Measurements from ENCODE around the gene STK11IP. TPM values are rescaled to one million over a fixed set of nuclear protein-coding genes. Genes with fewer than 3 reads are reported as not detected.

The STK11IP gene
- total and polyA plus RNA-seq, 9 donors: 12.7 to 23.8 (median 18.9) TPM

GRCh38 chr2:219634171-219634940, 36.7 kb downstream of the STK11IP start:
- Histone ChIP-seq H3K4me3 (ENCODE audit: low read length) (no peak overlapping the region), H3K27ac (ENCODE audit: low read length) (no peak overlapping the region), H3K9me3 (replicated peaks; ENCODE audit: control insufficient read depth, low read depth, low read length) (no peaks in the 10 kb centered on the region), H3K36me3 (ENCODE audit: control insufficient read depth, insufficient read depth, low read length) (peaks cover 23% of the 10 kb centered on the region), H3K27me3 (ENCODE audit: control insufficient read depth, insufficient read depth, low read length) (no peaks in the 10 kb centered on the region), H3K4me1 (ENCODE audit: control insufficient read depth, insufficient read depth, low read length) (peaks cover 16% of the 10 kb centered on the region)
- WGBS (ENCODE audit: insufficient coverage): 90% methylated on average over 13 of the region's 15 CpGs
- DNase-seq: no peak

- H3K4me3 ChIP-seq (ENCODE audit: low read length): no peak overlapping the region
- H3K36me3 ChIP-seq (ENCODE audit: control insufficient read depth, insufficient read depth, low read length): peaks cover 23% of the 10 kb centered on the region
- no peak for DNase-seq
- peaks cover 12% of the 10 kb centered on the region for H3K4me1 ChIP-seq (ENCODE audit: control insufficient read depth, insufficient read depth, low read length)
- H3K27ac ChIP-seq (ENCODE audit: low read length): no peak overlapping the region
- no peaks in the 10 kb centered on the region for H3K9me3 ChIP-seq (replicated peaks; ENCODE audit: control insufficient read depth, low read depth, low read length)
- H3K27me3 ChIP-seq (ENCODE audit: control insufficient read depth, insufficient read depth, low read length): no peaks in the 10 kb centered on the region
- WGBS (ENCODE audit: insufficient coverage): 79% methylated on average over 19 of the region's 22 CpGs
Measured at GRCh38 chr2:219634951-219635751, 37.5 kb downstream of the STK11IP start.

- H3K27ac ChIP-seq (ENCODE audit: low read length): no peak overlapping the region
Measured at GRCh38 chr2:219636144-219636915, 38.7 kb downstream of the STK11IP start.

GRCh38 chr2:219636941-219637841, 39.5 kb downstream of the STK11IP start:
- Histone ChIP-seq H3K4me1 (ENCODE audit: control insufficient read depth, insufficient read depth, low read length) (peaks cover 3% of the 10 kb centered on the region), H3K27me3 (ENCODE audit: control insufficient read depth, insufficient read depth, low read length) (no peaks in the 10 kb centered on the region), H3K9me3 (replicated peaks; ENCODE audit: control insufficient read depth, low read depth, low read length) (no peaks in the 10 kb centered on the region), H3K27ac (ENCODE audit: low read length) (no peak overlapping the region), H3K36me3 (ENCODE audit: control insufficient read depth, insufficient read depth, low read length) (peaks cover 20% of the 10 kb centered on the region), H3K4me3 (ENCODE audit: low read length) (no peak overlapping the region)
- whole genome bisulfite sequencing (ENCODE audit: insufficient coverage): 70% methylated on average over 13 of the region's 13 CpGs
- DNase-seq: no peak

More at GRCh38 chr2:219636144-219636915, 38.7 kb downstream of the STK11IP start:
- Histone ChIP-seq H3K4me1 (ENCODE audit: control insufficient read depth, insufficient read depth, low read length) (peaks cover 5% of the 10 kb centered on the region), H3K27me3 (ENCODE audit: control insufficient read depth, insufficient read depth, low read length) (no peaks in the 10 kb centered on the region), H3K36me3 (ENCODE audit: control insufficient read depth, insufficient read depth, low read length) (peaks cover 23% of the 10 kb centered on the region), H3K9me3 (replicated peaks; ENCODE audit: control insufficient read depth, low read depth, low read length) (no peaks in the 10 kb centered on the region), H3K4me3 (ENCODE audit: low read length) (no peak overlapping the region)
- 80% methylated on average over 16 of the region's 24 CpGs for WGBS (ENCODE audit: insufficient coverage)
- no peak for DNase-seq

- no peaks in the 10 kb centered on the region for H3K9me3 ChIP-seq (replicated peaks; ENCODE audit: control insufficient read depth, low read depth, low read length)
- H3K27me3 ChIP-seq (ENCODE audit: control insufficient read depth, insufficient read depth, low read length): no peaks in the 10 kb centered on the region
- DNase-seq: no peak
- H3K4me1 ChIP-seq (ENCODE audit: control insufficient read depth, insufficient read depth, low read length): peaks cover 9% of the 10 kb centered on the region
- no peak overlapping the region for H3K27ac ChIP-seq (ENCODE audit: low read length)
- H3K4me3 ChIP-seq (ENCODE audit: low read length): no peak overlapping the region
- peaks cover 16% of the 10 kb centered on the region for H3K36me3 ChIP-seq (ENCODE audit: control insufficient read depth, insufficient read depth, low read length)
- WGBS (ENCODE audit: insufficient coverage): 85% methylated on average over 6 of the region's 9 CpGs
Measured at GRCh38 chr2:219637842-219638185, 40.2 kb downstream of the STK11IP start.

- no peak for DNase-seq
- 79% methylated on average over 13 of the region's 17 CpGs for WGBS (ENCODE audit: insufficient coverage)
- Histone ChIP-seq H3K27me3 (ENCODE audit: control insufficient read depth, insufficient read depth, low read length) (no peaks in the 10 kb centered on the region), H3K27ac (ENCODE audit: low read length) (no peak overlapping the region), H3K36me3 (ENCODE audit: control insufficient read depth, insufficient read depth, low read length) (peaks cover 16% of the 10 kb centered on the region), H3K9me3 (replicated peaks; ENCODE audit: control insufficient read depth, low read depth, low read length) (no peaks in the 10 kb centered on the region), H3K4me3 (ENCODE audit: low read length) (no peak overlapping the region), H3K4me1 (ENCODE audit: control insufficient read depth, insufficient read depth, low read length) (peaks cover 14% of the 10 kb centered on the region)
Measured at GRCh38 chr2:219638217-219638947, 40.7 kb downstream of the STK11IP start.

- Histone ChIP-seq H3K4me3 (ENCODE audit: low read length) (no peak overlapping the region), H3K27ac (ENCODE audit: low read length) (no peak overlapping the region), H3K4me1 (ENCODE audit: control insufficient read depth, insufficient read depth, low read length) (peaks cover 22% of the 10 kb centered on the region), H3K36me3 (ENCODE audit: control insufficient read depth, insufficient read depth, low read length) (peaks cover 13% of the 10 kb centered on the region), H3K27me3 (ENCODE audit: control insufficient read depth, insufficient read depth, low read length) (no peaks in the 10 kb centered on the region), H3K9me3 (replicated peaks; ENCODE audit: control insufficient read depth, low read depth, low read length) (no peaks in the 10 kb centered on the region)
- DNase-seq: no peak
- WGBS (ENCODE audit: insufficient coverage): 84% methylated on average over 22 of the region's 24 CpGs
Measured at GRCh38 chr2:219638948-219639755, 41.5 kb downstream of the STK11IP start.

GRCh38 chr2:219641390-219642068, 43.9 kb downstream of the STK11IP start:
- WGBS (ENCODE audit: insufficient coverage): 100% methylated on average over 1 of the region's 7 CpGs
- Histone ChIP-seq H3K27ac (ENCODE audit: low read length) (no peak overlapping the region), H3K4me3 (ENCODE audit: low read length) (no peak overlapping the region), H3K36me3 (ENCODE audit: control insufficient read depth, insufficient read depth, low read length) (peaks cover 13% of the 10 kb centered on the region), H3K4me1 (ENCODE audit: control insufficient read depth, insufficient read depth, low read length) (peaks cover 44% of the 10 kb centered on the region), H3K27me3 (ENCODE audit: control insufficient read depth, insufficient read depth, low read length) (no peaks in the 10 kb centered on the region), H3K9me3 (replicated peaks; ENCODE audit: control insufficient read depth, low read depth, low read length) (no peaks in the 10 kb centered on the region)
- no peak for DNase-seq
